ENCODE measurements around the gene GLYAT.
"Not testable (repeated sequence)": the region's sequence is repeated elsewhere in the genome, so short reads cannot be mapped to it uniquely, and the experiment has no call there.

The GLYAT gene

DNA sequence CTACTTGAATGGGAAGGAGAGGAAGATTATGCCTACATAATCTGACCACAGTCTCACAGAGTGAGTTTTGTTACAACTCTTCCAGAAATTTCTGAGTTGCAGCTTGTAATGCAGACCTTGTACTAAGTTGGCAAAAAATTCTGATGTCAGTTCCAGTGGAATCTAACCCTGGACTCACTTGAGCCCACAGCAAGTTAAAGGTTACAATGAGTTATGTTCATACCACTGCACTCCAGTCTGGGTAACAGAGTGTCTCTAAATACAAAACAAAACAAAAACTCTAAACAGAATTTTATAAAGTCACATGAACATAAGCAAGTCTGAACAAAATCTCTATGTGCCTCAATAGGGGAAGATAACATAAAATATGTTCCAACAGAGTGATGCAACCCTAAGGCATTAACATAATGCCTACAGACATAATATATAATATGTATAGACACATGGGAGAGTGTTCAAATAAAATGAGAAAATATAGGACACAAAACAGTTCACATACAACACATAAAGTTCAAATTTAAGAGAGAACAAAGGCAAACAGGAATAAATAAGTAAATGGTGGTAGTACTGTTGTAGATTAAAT, 1.1 kb downstream of the GLYAT start:
- no peak overlapping the region for H3K4me3 ChIP-seq (ENCODE audit: low read length)

DNA sequence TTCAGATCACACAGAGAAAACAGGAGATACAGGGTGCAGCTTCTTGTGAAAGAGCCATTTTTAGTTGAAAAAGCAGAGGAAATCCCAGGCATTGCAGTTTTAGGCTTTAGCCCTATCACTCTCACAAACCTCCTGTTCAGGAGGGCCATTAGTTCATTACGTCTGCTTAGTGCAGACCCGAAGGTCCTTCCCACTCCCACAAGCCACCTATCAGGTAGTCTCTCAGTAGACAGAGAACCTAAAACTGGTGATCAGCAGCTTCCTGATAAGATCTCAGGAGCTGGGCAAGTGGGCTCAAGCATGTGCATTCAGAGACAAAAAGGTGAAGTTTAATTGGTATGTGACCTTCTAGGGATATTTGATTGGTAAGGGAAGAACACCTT, 4.3 kb downstream of the GLYAT start:
- DNase-seq (ENCODE audit: low read depth) = no peak
- no peak overlapping the region for H3K4me3 ChIP-seq (ENCODE audit: low read length)
- TF ChIP-seq, protein P1, sequence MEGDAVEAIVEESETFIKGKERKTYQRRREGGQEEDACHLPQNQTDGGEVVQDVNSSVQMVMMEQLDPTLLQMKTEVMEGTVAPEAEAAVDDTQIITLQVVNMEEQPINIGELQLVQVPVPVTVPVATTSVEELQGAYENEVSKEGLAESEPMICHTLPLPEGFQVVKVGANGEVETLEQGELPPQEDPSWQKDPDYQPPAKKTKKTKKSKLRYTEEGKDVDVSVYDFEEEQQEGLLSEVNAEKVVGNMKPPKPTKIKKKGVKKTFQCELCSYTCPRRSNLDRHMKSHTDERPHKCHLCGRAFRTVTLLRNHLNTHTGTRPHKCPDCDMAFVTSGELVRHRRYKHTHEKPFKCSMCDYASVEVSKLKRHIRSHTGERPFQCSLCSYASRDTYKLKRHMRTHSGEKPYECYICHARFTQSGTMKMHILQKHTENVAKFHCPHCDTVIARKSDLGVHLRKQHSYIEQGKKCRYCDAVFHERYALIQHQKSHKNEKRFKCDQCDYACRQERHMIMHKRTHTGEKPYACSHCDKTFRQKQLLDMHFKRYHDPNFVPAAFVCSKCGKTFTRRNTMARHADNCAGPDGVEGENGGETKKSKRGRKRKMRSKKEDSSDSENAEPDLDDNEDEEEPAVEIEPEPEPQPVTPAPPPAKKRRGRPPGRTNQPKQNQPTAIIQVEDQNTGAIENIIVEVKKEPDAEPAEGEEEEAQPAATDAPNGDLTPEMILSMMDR (conservative IDR thresholded peaks at IDR 0.05; ENCODE audit: low read length) = no peak

More for the DNA sequence above, 1.1 kb downstream of the GLYAT start:
- peak; percentile 12 for DNase-seq (ENCODE audit: low read depth)
- TF ChIP-seq, protein P1 (conservative IDR thresholded peaks at IDR 0.05; ENCODE audit: low read length) = no peak

DNA sequence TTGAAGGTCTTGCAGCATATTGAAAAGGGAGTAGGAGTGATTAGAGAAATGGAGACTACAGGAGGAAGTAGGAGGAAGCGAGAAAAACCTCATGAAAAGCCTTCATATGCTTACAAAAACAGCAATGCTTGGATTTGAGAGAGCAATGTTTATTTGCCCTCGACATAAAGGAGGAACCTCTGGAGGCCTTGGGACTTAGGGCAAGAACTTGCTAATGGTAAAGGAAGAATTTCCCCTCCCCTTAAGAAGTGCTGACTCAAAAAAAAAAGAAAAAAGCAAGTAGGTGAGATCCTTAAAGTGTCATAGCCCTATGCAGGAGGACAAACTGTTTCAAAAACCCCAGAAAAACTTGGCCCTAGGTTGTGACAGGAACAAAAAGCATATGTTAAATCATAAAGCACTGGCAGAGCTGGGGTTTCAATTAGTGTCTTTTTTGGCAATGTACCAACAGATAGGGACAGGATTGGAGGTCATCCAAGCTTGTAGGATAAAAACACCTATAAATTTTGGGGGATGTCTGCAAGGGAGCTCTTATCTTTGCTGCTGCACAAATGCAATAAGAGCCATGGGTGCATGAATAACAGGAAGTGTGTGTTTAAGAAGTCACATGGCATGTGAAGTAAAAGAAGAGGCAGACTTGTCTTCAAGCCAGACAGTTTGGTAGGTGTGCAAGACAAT, 4.9 kb downstream of the GLYAT start:
- TF ChIP-seq, protein P1 (conservative IDR thresholded peaks at IDR 0.05; ENCODE audit: low read length) = no peak
- no peak overlapping the region for H3K4me3 ChIP-seq (ENCODE audit: low read length)
- no peak for DNase-seq (ENCODE audit: low read depth)

DNA sequence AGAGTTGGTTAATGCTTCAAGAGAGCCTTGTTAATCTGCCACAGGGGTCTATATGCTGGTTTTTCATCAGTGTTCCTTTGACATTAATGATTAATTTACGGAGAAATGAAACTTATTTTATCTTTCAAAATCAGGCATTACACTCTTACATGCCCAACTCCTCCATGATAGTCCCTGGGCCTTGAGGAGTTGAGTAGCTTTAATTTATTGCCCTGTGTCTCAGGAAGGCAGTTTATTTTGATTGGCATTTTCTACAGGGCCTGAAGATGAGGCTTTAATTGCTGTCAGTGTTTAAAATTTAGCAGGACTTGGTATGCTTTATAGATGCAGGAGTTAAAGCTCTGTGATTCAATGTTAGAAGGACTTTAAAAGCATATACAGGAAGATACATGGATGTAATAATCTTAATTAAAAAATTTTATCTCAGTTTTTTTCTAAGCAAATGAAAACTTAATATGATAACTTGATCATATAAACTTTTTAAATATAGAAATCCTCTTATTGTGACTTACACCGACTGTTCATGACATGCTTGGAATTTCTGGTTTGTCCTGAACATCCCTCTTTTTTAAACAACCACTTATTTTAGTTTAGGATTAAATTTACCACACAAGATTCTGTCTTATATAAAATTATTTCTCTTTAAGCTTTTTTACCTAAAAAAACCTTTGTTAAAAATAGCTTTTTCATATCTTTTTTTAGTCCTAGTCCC, 12.2 kb downstream of the GLYAT start:
- H3K4me3 ChIP-seq (ENCODE audit: low read length) = no peak overlapping the region
- DNase-seq (ENCODE audit: low read depth) = no peak
- TF ChIP-seq, protein P1 (conservative IDR thresholded peaks at IDR 0.05; ENCODE audit: low read length) = no peak

DNA sequence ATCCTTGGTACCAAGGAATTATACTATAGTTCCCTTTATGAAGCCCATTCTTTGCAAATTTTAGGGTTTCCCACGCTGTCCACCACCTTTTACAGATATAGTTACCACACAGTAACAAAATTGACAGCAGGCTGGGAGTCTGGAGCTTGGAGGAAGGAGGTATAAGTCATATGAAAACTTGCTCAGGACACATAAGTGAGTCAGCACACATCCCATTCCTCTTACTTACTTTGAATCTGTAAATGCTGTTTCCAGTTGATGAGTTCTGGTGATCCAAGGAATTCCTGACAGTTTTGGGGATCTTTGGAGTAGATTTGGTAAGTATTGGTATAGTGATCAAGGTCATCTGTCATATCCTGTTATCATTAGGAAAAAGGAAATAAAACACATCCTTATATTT, 19.2 kb downstream of the GLYAT start:
- H3K4me3 ChIP-seq (ENCODE audit: low read length) = no peak overlapping the region
- TF ChIP-seq, protein P1 (conservative IDR thresholded peaks at IDR 0.05; ENCODE audit: low read length) = no peak
- no peak for DNase-seq (ENCODE audit: low read depth)

DNA sequence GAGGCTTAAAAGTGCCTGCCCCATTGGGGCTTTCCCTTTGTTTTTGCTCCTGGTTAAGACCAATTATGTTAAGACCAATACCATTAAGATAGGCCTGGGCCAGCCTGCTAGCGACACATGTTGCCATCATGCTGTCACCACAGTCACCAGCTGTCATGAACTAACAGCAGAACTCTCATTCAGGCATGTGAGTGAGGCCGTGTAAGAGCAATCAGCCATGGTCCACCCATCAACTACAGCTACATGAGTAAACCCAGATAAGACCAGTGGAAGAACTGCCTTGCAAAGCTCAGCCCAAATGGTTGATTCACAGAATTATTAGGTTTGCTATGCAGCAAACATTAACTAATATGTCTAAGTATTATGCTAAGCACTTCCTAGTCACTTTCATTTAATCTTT, 19.9 kb downstream of the GLYAT start:
- TF ChIP-seq, protein P1 (conservative IDR thresholded peaks at IDR 0.05; ENCODE audit: low read length) = no peak
- H3K4me3 ChIP-seq (ENCODE audit: low read length) = no peak overlapping the region
- DNase-seq (ENCODE audit: low read depth) = no peak

DNA sequence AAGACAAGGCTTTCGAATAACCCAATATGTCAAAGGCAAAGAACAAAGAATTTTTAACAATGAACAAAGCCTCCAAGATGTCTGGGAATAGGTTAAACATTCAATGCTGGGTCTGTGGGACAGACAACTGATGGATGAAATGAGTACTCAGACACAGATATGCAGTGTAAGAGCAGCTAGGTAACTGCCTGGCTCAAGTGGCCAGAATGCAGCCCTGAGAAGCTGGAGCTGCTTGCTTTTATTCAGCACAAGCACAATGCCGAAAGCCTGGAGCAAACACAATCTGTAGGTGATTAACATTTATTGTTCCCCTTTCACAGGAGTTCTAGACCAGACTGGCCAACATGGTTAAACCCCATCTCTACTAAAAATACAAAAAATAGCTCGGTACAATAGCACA, 24.0 kb downstream of the GLYAT start:
- no peak overlapping the region for H3K4me3 ChIP-seq (ENCODE audit: low read length)
- TF ChIP-seq, protein P1 (conservative IDR thresholded peaks at IDR 0.05; ENCODE audit: low read length) = no peak
- DNase-seq (ENCODE audit: low read depth) = no peak

DNA sequence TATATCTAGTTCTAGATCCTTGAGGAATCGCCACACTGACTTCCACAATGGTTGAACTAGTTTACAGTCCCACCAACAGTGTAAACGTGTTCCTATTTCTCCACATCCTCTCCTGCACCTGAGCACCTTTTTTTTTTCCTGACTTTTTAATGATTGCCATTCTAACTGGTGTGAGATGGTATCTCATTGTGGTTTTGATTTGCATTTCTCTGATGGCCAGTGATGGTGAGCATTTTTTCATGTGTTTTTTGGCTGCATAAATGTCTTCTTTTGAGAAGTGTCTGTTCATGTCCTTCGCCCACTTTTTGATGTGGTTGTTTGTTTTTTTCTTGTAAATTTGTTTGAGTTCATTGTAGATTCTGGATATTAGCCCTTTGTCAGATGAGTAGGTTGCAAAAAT, 34.9 kb downstream of the GLYAT start:
- not testable (repeated sequence) for H3K4me3 ChIP-seq (ENCODE audit: low read length); DNase-seq (ENCODE audit: low read depth)
